Liver (tissue), 9 donors: ENCODE data around the gene NUDT12. TPM values are rescaled to one million over a fixed set of nuclear protein-coding genes. Genes with fewer than 3 reads are reported as not detected.

Experiments
- DNase-seq: peaks from one replicate; pipeline ENCODE4 v3.0.0-alpha.2; 2017; ENCODE audit warnings: low spot score
- H3K27ac ChIP-seq, 2 donors: one replicate each; pipeline ENCODE4 v1.7.0; 2013; ENCODE audit warnings: inconsistent platforms in 2 of 2, low read length in 2 of 2, control low read depth in 1 of 2, low read depth in 1 of 2, mild to moderate bottlenecking in 1 of 2
- H3K27me3 ChIP-seq, 4 donors: one replicate each; pipeline versions ENCODE4 v1.6.1 to v1.7.0; 2013; ENCODE audit warnings: low read length in 3 of 4, inconsistent platforms in 1 of 4, mild to moderate bottlenecking in 1 of 4, moderate library complexity in 1 of 4; ENCODE audit not compliant: control insufficient read depth in 4 of 4, insufficient read depth in 4 of 4
- H3K36me3 ChIP-seq, 4 donors: one replicate each; pipeline versions ENCODE4 v1.6.1 to v1.7.0; 2013; ENCODE audit warnings: low read length in 3 of 4, mild to moderate bottlenecking in 3 of 4, low read depth in 1 of 4, moderate library complexity in 1 of 4; ENCODE audit not compliant: control insufficient read depth in 4 of 4, insufficient read depth in 3 of 4
- H3K4me1 ChIP-seq, 4 donors: one replicate each; pipeline versions ENCODE4 v1.6.1 to v1.7.0; 2013; ENCODE audit warnings: low read length in 3 of 4, mild to moderate bottlenecking in 3 of 4, moderate library complexity in 1 of 4; ENCODE audit not compliant: control insufficient read depth in 4 of 4, insufficient read depth in 4 of 4
- H3K4me3 ChIP-seq, 3 donors: one replicate each; pipeline versions ENCODE4 v1.6.1 to v1.7.0; 2013; ENCODE audit warnings: low read length in 3 of 3, control low read depth in 1 of 3, low read depth in 1 of 3, mild to moderate bottlenecking in 1 of 3
- H3K9ac ChIP-seq, 2 donors: one replicate each; pipeline ENCODE4 v1.7.0; 2013; ENCODE audit warnings: low read length in 2 of 2, mild to moderate bottlenecking in 2 of 2, moderate library complexity in 2 of 2, control low read depth in 1 of 2, low read depth in 1 of 2
- H3K9me3 ChIP-seq, 4 donors: one replicate each; pipeline versions ENCODE4 v1.6.1 to v1.7.0; 2013; ENCODE audit warnings: low read length in 3 of 4; ENCODE audit not compliant: control insufficient read depth in 4 of 4
- ATF3 ChIP-seq: IDR thresholded peaks from 2 replicates; pipeline ENCODE4 v1.6.1; 2016; ENCODE audit warnings: antibody characterized with exemption
- CTCF ChIP-seq: fragments of 150-350 bp; IDR thresholded peaks from 2 replicates; pipeline ENCODE4 v1.5.1; 2017; ENCODE audit warnings: improper control_type of control experiment, low read depth, low read length; ENCODE audit not compliant: missing input control
- EGR1 ChIP-seq, 2 donors: IDR thresholded peaks; 2 replicates each; pipeline ENCODE4 v1.6.1; 2016 to 2018; ENCODE audit warnings: antibody characterized with exemption in 2 of 2, low read depth in 2 of 2
- FOXA1 ChIP-seq: IDR thresholded peaks from 2 replicates; pipeline ENCODE4 v1.6.1; 2016; ENCODE audit warnings: antibody characterized with exemption
- FOXA2 ChIP-seq: IDR thresholded peaks from 2 replicates; pipeline ENCODE4 v1.6.1; 2016; ENCODE audit warnings: antibody characterized with exemption
- GABPA ChIP-seq, 2 donors: IDR thresholded peaks in 1 of 2; conservative IDR thresholded peaks in 1 of 2; 2 replicates each; pipeline ENCODE4 v1.6.1; 2016; ENCODE audit warnings: antibody characterized with exemption in 2 of 2, mild to moderate bottlenecking in 1 of 2, moderate library complexity in 1 of 2
- HNF4A ChIP-seq, 2 donors: conservative IDR thresholded peaks; 2 replicates each; pipeline ENCODE4 v1.6.1; 2016; ENCODE audit warnings: antibody characterized with exemption in 2 of 2, mild to moderate bottlenecking in 2 of 2
- HNF4G ChIP-seq: IDR thresholded peaks from 2 replicates; pipeline ENCODE4 v1.6.1; 2016; ENCODE audit warnings: antibody characterized with exemption
- JUND ChIP-seq, 2 donors: IDR thresholded peaks; 2 replicates each; pipeline ENCODE4 v1.6.1; 2016; ENCODE audit warnings: antibody characterized with exemption in 2 of 2
- SP1 ChIP-seq: IDR thresholded peaks from 2 replicates; pipeline ENCODE4 v1.6.1; 2018; ENCODE audit warnings: antibody characterized with exemption, mild to moderate bottlenecking
- TAF1 ChIP-seq: conservative IDR thresholded peaks from 2 replicates; pipeline ENCODE4 v1.6.1; 2016; ENCODE audit warnings: antibody characterized with exemption, mild to moderate bottlenecking
- YY1 ChIP-seq: IDR thresholded peaks from 2 replicates; pipeline ENCODE4 v1.6.1; 2016; ENCODE audit warnings: antibody characterized with exemption, mild to moderate bottlenecking
- ZBTB33 ChIP-seq: IDR thresholded peaks from 2 replicates; pipeline ENCODE4 v1.6.1; 2016; ENCODE audit warnings: antibody characterized with exemption
- WGBS: extraction: QIAGEN DNeasy Blood & Tissue Kit; methylation state at CpG from one replicate; pipeline ENCODE4 v1.1.7; 2013; 5-methylcytosine and 5-hydroxymethylcytosine counted together
- polyA plus RNA-seq, 2 donors: library from polyadenylated mRNA; stranded (reverse) in 1 of 2; unstranded in 1 of 2; fragments of 200-250 nt in 1 of 2; fragments of >200 nt in 1 of 2; fragmentation: Nextera tagmentation in 1 of 2; extraction: Ambion mirVana in 1 of 2; gene quantifications; one replicate each; pipeline versions ENCODE4 v1.2.1 to v1.2.3, GENCODE V29; 2013 to 2015
- total RNA-seq, 2 donors: library from RNA; depleted of rRNA; stranded (reverse); fragments of >200 nt; gene quantifications; one replicate each; pipeline ENCODE4 v1.2.3, GENCODE V29; 2014
- TF ChIP-seq, protein P1 (sequence below): IDR thresholded peaks from 2 replicates; pipeline ENCODE4 v1.6.1; 2016; ENCODE audit warnings: antibody characterized with exemption, mild to moderate bottlenecking
- TF ChIP-seq, protein P2 (sequence below): IDR thresholded peaks from 2 replicates; pipeline ENCODE4 v1.6.1; 2016; ENCODE audit warnings: antibody characterized with exemption
- donor health status: healthy.
- donor health status: healthy.
- donor health status: healthy.
- donor health status: healthy.
- donor health status: healthy.

NUDT12 gene
- total and polyA plus RNA-seq, 4 donors = 8.6 to 19.0 (median 13.3) TPM

GRCh38 chr5:103573411-103573810 is 10.8 kb upstream of the NUDT12 start (continued):
- TF ChIP-seq CTCF = no peak
- TF ChIP-seq FOXA2 = no peak
- no peak for TF ChIP-seq YY1

DNA sequence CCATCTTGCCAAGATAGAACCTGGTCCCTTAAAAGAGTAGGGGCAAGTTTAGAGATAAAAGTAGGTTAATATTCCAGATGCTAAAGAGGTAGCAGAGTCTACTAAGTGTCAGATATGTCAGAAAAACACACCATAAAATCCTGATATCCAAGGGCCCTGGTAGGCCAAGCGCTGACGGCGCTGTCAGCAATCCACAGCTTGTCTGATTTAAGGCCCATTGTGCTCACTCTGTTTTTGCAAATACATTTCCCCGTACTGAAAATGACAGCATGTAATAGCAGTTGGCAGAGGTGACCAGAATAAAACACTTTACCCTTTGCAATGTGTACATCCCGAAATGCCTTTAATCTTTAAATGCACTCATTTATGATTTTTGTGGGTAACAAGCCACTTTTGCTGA is 9.9 kb upstream of the NUDT12 start:
- H3K27me3 ChIP-seq = no peaks in the 10 kb centered on the region
- H3K9ac ChIP-seq = no peak overlapping the region
- H3K36me3 ChIP-seq = no peaks in the 10 kb centered on the region
- no peak for DNase-seq
- WGBS = 87% methylated on average over 5 of the region's 5 CpGs
- TF ChIP-seq JUND (IDR thresholded peaks at IDR 0.05) (no peak), CTCF (no peak), FOXA1 (no peak), EGR1 (IDR thresholded peaks at IDR 0.05; ENCODE audit: low read depth in 2 of 2) (no peak), HNF4A (conservative IDR thresholded peaks at IDR 0.05) (no peak), GABPA (IDR thresholded peaks at IDR 0.05 in 1 of 2, conservative IDR thresholded peaks at IDR 0.05 in 1 of 2) (no peak)
- TF ChIP-seq, protein P1, sequence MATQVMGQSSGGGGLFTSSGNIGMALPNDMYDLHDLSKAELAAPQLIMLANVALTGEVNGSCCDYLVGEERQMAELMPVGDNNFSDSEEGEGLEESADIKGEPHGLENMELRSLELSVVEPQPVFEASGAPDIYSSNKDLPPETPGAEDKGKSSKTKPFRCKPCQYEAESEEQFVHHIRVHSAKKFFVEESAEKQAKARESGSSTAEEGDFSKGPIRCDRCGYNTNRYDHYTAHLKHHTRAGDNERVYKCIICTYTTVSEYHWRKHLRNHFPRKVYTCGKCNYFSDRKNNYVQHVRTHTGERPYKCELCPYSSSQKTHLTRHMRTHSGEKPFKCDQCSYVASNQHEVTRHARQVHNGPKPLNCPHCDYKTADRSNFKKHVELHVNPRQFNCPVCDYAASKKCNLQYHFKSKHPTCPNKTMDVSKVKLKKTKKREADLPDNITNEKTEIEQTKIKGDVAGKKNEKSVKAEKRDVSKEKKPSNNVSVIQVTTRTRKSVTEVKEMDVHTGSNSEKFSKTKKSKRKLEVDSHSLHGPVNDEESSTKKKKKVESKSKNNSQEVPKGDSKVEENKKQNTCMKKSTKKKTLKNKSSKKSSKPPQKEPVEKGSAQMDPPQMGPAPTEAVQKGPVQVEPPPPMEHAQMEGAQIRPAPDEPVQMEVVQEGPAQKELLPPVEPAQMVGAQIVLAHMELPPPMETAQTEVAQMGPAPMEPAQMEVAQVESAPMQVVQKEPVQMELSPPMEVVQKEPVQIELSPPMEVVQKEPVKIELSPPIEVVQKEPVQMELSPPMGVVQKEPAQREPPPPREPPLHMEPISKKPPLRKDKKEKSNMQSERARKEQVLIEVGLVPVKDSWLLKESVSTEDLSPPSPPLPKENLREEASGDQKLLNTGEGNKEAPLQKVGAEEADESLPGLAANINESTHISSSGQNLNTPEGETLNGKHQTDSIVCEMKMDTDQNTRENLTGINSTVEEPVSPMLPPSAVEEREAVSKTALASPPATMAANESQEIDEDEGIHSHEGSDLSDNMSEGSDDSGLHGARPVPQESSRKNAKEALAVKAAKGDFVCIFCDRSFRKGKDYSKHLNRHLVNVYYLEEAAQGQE = no peak
- H3K4me1 ChIP-seq = peaks cover 0 to 9% (median 8%) of the 10 kb centered on the region in 4 donors
- no peaks in the 10 kb centered on the region for H3K9me3 ChIP-seq
- H3K4me3 ChIP-seq = no peak overlapping the region
- no peak overlapping the region for H3K27ac ChIP-seq

GRCh38 chr5:103571730-103572129 is 9.1 kb upstream of the NUDT12 start:
- no peak for TF ChIP-seq HNF4G
- TF ChIP-seq ZBTB33 = no peak
- TF ChIP-seq EGR1 (IDR thresholded peaks at IDR 0.05; ENCODE audit: low read depth in 2 of 2) = no peak
- TF ChIP-seq YY1 = no peak
- TF ChIP-seq TAF1 = no peak
- TF ChIP-seq FOXA2 = no peak
- TF ChIP-seq SP1 = no peak
- no peak for TF ChIP-seq FOXA1
- TF ChIP-seq, protein P1 = no peak
- TF ChIP-seq ATF3 = no peak
- TF ChIP-seq JUND (IDR thresholded peaks at IDR 0.05) = no peak
- TF ChIP-seq, protein P2, sequence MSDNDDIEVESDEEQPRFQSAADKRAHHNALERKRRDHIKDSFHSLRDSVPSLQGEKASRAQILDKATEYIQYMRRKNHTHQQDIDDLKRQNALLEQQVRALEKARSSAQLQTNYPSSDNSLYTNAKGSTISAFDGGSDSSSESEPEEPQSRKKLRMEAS = no peak
- H3K9ac ChIP-seq = no peak overlapping the region
- H3K4me3 ChIP-seq = no peak overlapping the region
- H3K4me1 ChIP-seq = peaks cover 0 to 9% (median 8%) of the 10 kb centered on the region in 4 donors
- no peaks in the 10 kb centered on the region for H3K27me3 ChIP-seq
- H3K36me3 ChIP-seq = no peaks in the 10 kb centered on the region
- H3K9me3 ChIP-seq = no peaks in the 10 kb centered on the region
- H3K27ac ChIP-seq = no peak overlapping the region
- no peak for DNase-seq
- WGBS = 95% methylated on average over 13 of the region's 13 CpGs
